ENCODE measurements around the gene MCHR2. TPM values are rescaled to one million over a fixed set of nuclear protein-coding genes. Genes with fewer than 3 reads are reported as not detected.

The MCHR2 gene
- total and polyA plus RNA-seq, 11 donors: not detected

DNA sequence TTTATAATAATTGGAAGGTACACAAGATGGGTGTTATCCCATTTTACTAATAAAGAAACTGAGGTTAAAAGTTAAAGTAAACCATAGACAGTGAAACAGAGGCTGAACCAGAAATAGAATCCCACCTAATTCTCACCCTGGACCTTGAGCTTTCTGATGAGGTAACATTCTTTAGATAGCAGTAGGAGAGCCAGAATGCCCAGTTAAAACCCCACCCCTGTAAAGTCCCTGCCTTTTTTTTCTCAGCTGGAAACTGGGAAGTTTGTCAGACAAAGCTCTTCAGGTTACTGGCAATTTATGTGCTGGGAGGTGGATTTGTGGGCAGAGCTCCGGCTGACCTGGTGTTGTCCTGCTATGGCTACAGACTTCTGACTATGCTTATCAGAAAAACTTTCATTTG, 1.9 kb upstream of the MCHR2 start:
- no peak for TF ChIP-seq CTCF (IDR thresholded peaks at IDR 0.05)
- no peak for TF ChIP-seq POLR2A (IDR thresholded peaks at IDR 0.05)
- WGBS, 4 donors: 70 to 90% (median 75%) methylated on average over 1 of the region's 1 CpG
- no peaks in the 10 kb centered on the region for H3K9me3 ChIP-seq
- DNase-seq (no peak), ATAC-seq (no peak)
- no peaks in the 10 kb centered on the region for H3K36me3 ChIP-seq
- no peak overlapping the region for H3K4me3 ChIP-seq
- intact Hi-C loops (cut with DNase I): no loop called here
- peaks cover 0 to 52% (median 33%) of the 10 kb centered on the region in 9 donors for H3K27me3 ChIP-seq
- no peak overlapping the region for H3K27ac ChIP-seq
- peaks cover 0 to 6% (median 0%) of the 10 kb centered on the region in 12 donors for H3K4me1 ChIP-seq

DNA sequence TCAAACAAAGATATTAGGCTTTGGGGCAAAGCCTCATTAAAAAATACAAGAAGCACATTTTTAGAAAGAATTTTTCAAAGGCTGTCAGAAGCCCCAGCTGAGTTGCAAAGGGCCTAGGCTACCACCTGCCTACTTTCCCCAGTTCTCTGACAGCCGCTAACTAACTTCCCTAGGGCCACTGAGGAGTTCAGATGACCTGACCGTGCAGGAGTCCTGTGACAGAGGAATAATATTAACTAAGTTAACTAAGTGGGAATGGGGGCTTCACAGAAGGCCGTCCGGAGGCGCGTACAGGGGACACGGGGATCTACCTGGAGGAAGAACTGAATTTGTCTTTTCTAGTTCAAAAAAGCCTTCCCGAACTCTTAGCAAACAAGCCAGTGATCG, 884 bp downstream of the MCHR2 start:
- ATAC-seq (no peak), DNase-seq (no peak)
- intact Hi-C loops (cut with DNase I): no loop called here
- no peak overlapping the region for H3K4me3 ChIP-seq
- 21 to 28% (median 24%) methylated on average over 9 of the region's 9 CpGs for WGBS, 4 donors
- H3K27me3 ChIP-seq: peaks cover 0 to 49% (median 31%) of the 10 kb centered on the region in 9 donors
- H3K4me1 ChIP-seq: peaks cover 0 to 6% (median 0%) of the 10 kb centered on the region in 12 donors
- TF ChIP-seq CTCF (IDR thresholded peaks at IDR 0.05) (no peak), POLR2A (IDR thresholded peaks at IDR 0.05) (no peak)
- no peaks in the 10 kb centered on the region for H3K36me3 ChIP-seq
- no peaks in the 10 kb centered on the region for H3K9me3 ChIP-seq
- H3K27ac ChIP-seq: no peak overlapping the region

DNA sequence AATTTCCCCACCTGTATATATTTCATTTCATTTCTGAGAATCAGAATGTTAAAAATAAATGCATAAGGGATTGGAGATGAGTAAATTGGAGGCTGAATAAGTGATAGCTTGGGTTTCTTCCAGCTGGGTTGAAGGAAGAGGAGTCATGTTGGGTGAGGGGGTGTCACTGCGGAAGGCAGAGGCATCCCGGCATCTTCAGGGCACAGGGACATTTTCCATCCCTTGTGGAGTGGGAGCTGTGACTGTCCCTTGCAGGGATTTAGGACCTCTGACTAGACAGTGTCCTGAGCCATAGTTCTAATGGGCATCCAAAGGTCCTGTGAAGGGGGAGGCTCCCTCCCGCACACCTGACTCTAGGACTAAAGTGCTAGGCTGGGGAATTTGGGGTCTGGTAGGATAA, 2.1 kb downstream of the MCHR2 start:
- 91 to 94% (median 91%) methylated on average over 2 to 3 of the region's 3 CpGs for WGBS, 4 donors
- no peak overlapping the region for H3K27ac ChIP-seq
- H3K9me3 ChIP-seq: no peaks in the 10 kb centered on the region
- H3K27me3 ChIP-seq: peaks cover 0 to 49% (median 31%) of the 10 kb centered on the region in 9 donors
- TF ChIP-seq CTCF (IDR thresholded peaks at IDR 0.05) (no peak), POLR2A (IDR thresholded peaks at IDR 0.05) (no peak)
- ATAC-seq (no peak), DNase-seq (no peak)
- H3K4me1 ChIP-seq: peaks cover 0 to 6% (median 0%) of the 10 kb centered on the region in 12 donors
- intact Hi-C loops (cut with DNase I): no loop called here
- no peaks in the 10 kb centered on the region for H3K36me3 ChIP-seq
- no peak overlapping the region for H3K4me3 ChIP-seq

DNA sequence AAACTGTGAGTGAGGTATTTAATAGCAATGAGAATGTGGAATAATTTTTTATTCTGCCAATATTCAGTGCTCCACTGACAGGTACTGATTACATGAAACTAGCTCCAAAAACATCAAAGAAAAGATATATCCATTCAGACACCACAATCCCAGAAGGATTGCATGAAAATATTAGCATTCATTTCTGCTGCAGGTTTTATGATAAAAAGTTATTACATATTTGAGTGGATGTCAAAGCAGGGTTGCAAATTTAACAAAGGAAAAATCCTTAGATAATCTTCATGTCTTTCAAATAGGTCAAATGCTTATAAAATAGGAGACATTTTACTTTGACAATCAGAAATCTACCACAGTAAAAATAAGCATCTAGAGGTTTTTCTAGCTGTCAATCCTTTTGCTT, 13.3 kb downstream of the MCHR2 start:
- Histone ChIP-seq H3K36me3 (no peaks in the 10 kb centered on the region), H3K27me3 (no peaks in the 10 kb centered on the region), H3K27ac (no peak overlapping the region), H3K4me3 (no peak overlapping the region), H3K9me3 (no peaks in the 10 kb centered on the region), H3K4me1 (no peaks in the 10 kb centered on the region)
- intact Hi-C loops (cut with DNase I): no loop called here
- ATAC-seq (no peak), DNase-seq (no peak)
- TF ChIP-seq POLR2A (IDR thresholded peaks at IDR 0.05): no peak
- TF ChIP-seq CTCF (IDR thresholded peaks at IDR 0.05): no peak
